GM12878 (cell line): ENCODE data around the gene SEZ6L2.

Experiments
- BRCA1 ChIP-seq: IDR thresholded peaks from 2 replicates; pipeline ENCODE4 v1.6.1; 2011; ENCODE audit warnings: low read depth, low read length, improper control_type of control experiment
- FOXM1 ChIP-seq: IDR thresholded peaks from 2 replicates; pipeline ENCODE4 v1.6.1; 2012; ENCODE audit warnings: low read depth, mild to moderate bottlenecking, inconsistent platforms, low read length, moderate library complexity
- PAX8 ChIP-seq: fragments of 450-650 bp; IDR thresholded peaks from 2 replicates; pipeline ENCODE4 v1.6.1; 2017; ENCODE audit warnings: mild to moderate bottlenecking, moderate library complexity
- POLR2A ChIP-seq: IDR thresholded peaks from 2 replicates; pipeline ENCODE4 v1.6.1; 2011; ENCODE audit warnings: low read depth, mild to moderate bottlenecking, low read length
- YBX1 ChIP-seq: fragments of 450-650 bp; IDR thresholded peaks from 2 replicates; pipeline ENCODE4 v1.6.1; 2016; ENCODE audit warnings: antibody characterized with exemption
- YY1 ChIP-seq: IDR thresholded peaks from 2 replicates; pipeline ENCODE4 v1.6.1; 2011; ENCODE audit warnings: low read depth, mild to moderate bottlenecking, low read length
- TF ChIP-seq, protein P1 (sequence below), 3 experiments: IDR thresholded peaks in 2 of 3; conservative IDR thresholded peaks in 1 of 3; 2 replicates each; pipeline ENCODE4 v1.5.1; 2011; ENCODE audit warnings: low read depth in 3 of 3, low read length in 3 of 3, mild to moderate bottlenecking in 3 of 3, control low read depth in 2 of 3, moderate library complexity in 2 of 3, inconsistent platforms in 1 of 3, mixed read lengths in 1 of 3; ENCODE audit not compliant: control insufficient read depth in 2 of 3, insufficient read depth in 1 of 3; ENCODE audit errors: extremely low read depth in 1 of 3

DNA sequence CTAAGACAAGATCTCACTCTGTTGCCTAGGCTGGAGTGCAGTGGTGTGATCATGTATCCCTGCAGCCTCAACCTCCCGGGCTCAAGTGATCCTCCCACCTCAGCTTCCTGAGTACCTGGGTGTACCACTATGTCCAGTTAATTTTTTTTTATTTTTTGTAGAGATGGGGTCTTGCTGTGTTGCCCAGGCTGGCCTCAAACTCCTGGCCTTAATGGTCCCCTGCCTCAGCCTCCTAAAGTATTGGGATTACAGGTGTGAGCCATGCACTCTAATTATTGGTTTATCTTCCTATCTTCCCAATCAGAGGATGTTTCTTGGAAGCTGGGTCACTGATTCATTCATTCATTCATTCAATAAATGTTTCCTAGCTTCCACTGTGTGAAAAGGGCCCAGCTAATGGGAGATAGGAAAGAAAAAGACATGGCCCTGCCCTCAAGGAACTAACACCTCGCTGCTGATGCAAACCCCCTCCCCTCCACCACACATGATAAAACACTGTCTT lies 9.4 kb upstream of the SEZ6L2 start:
- TF ChIP-seq, protein P1, sequence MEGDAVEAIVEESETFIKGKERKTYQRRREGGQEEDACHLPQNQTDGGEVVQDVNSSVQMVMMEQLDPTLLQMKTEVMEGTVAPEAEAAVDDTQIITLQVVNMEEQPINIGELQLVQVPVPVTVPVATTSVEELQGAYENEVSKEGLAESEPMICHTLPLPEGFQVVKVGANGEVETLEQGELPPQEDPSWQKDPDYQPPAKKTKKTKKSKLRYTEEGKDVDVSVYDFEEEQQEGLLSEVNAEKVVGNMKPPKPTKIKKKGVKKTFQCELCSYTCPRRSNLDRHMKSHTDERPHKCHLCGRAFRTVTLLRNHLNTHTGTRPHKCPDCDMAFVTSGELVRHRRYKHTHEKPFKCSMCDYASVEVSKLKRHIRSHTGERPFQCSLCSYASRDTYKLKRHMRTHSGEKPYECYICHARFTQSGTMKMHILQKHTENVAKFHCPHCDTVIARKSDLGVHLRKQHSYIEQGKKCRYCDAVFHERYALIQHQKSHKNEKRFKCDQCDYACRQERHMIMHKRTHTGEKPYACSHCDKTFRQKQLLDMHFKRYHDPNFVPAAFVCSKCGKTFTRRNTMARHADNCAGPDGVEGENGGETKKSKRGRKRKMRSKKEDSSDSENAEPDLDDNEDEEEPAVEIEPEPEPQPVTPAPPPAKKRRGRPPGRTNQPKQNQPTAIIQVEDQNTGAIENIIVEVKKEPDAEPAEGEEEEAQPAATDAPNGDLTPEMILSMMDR (IDR thresholded peaks at IDR 0.05 in 2 of 3, conservative IDR thresholded peaks at IDR 0.05 in 1 of 3; ENCODE audit: control insufficient read depth in 2 of 3, extremely low read depth in 1 of 3, insufficient read depth in 1 of 3, low read depth in 3 of 3, low read length in 3 of 3) = no peak
- TF ChIP-seq FOXM1 (no peak), YY1 (no peak), POLR2A (no peak), YBX1 (no peak), BRCA1 (no peak), PAX8 (no peak)
